GM18861 (cell line): Measurements from ENCODE around the gene SUPV3L1.
A peak's percentile ranks its signal among the peaks of the same experiment; 100 is the strongest.
"Not testable (repeated sequence)": the region's sequence is repeated elsewhere in the genome, so short reads cannot be mapped to it uniquely, and the experiment has no call there.

Source experiments
- ATAC-seq: cut with Tn5 transposase; IDR thresholded peaks from one replicate; pipeline ENCODE4 v1.9.1; 2021; ENCODE audit not compliant: unreplicated experiment

Gene SUPV3L1

GRCh38 chr10:69228151-69228550, 48.1 kb downstream of the SUPV3L1 start:
- ATAC-seq = no peak

GRCh38 chr10:69229616-69229916, 49.5 kb downstream of the SUPV3L1 start:
- ATAC-seq = no peak

GRCh38 chr10:69230128-69230527, 50.1 kb downstream of the SUPV3L1 start:
- no peak for ATAC-seq

GRCh38 chr10:69232252-69232651, 52.2 kb downstream of the SUPV3L1 start:
- no peak for ATAC-seq

- ATAC-seq = no peak
Measured at GRCh38 chr10:69232736-69233480, 52.9 kb downstream of the SUPV3L1 start.

- ATAC-seq = no peak
Measured at GRCh38 chr10:69234447-69234846, 54.4 kb downstream of the SUPV3L1 start.

- peak; percentile 77 for ATAC-seq
Measured at GRCh38 chr10:69237528-69238159, 57.6 kb downstream of the SUPV3L1 start.

GRCh38 chr10:69239136-69239535, 59.1 kb downstream of the SUPV3L1 start:
- no peak for ATAC-seq

- ATAC-seq = no peak
Measured at GRCh38 chr10:69239816-69240434, 59.9 kb downstream of the SUPV3L1 start.

GRCh38 chr10:69240455-69240854, 60.4 kb downstream of the SUPV3L1 start:
- no peak for ATAC-seq

GRCh38 chr10:69241575-69241974, 61.5 kb downstream of the SUPV3L1 start:
- ATAC-seq = no peak

- ATAC-seq = no peak
Measured at GRCh38 chr10:69242040-69242851, 62.2 kb downstream of the SUPV3L1 start.

- no peak for ATAC-seq
Measured at GRCh38 chr10:69242852-69243212, 62.8 kb downstream of the SUPV3L1 start.

- ATAC-seq = no peak
Measured at GRCh38 chr10:69243817-69244216, 63.8 kb downstream of the SUPV3L1 start.

GRCh38 chr10:69246036-69246435, 66.0 kb downstream of the SUPV3L1 start:
- no peak for ATAC-seq

GRCh38 chr10:69246581-69247312, 66.7 kb downstream of the SUPV3L1 start:
- ATAC-seq = no peak

- ATAC-seq = no peak
Measured at GRCh38 chr10:69247313-69247710, 67.3 kb downstream of the SUPV3L1 start.

- ATAC-seq = no peak
Measured at GRCh38 chr10:69248117-69248730, 68.2 kb downstream of the SUPV3L1 start.

GRCh38 chr10:69250041-69250440, 70.0 kb downstream of the SUPV3L1 start:
- no peak for ATAC-seq

GRCh38 chr10:69251417-69251816, 71.4 kb downstream of the SUPV3L1 start:
- not testable (repeated sequence) for ATAC-seq

GRCh38 chr10:69253171-69253570, 73.1 kb downstream of the SUPV3L1 start:
- ATAC-seq = no peak
